Measurements from ENCODE around the gene PACSIN3. TPM values are rescaled to one million over a fixed set of nuclear protein-coding genes. Genes with fewer than 3 reads are reported as not detected.

PACSIN3 gene
- total and polyA plus RNA-seq, 2 of the 13 experiments (the other 11 are each of a cell fraction or from before 2014, with no cell fraction given) = 47.9 to 93.3 TPM

DNA sequence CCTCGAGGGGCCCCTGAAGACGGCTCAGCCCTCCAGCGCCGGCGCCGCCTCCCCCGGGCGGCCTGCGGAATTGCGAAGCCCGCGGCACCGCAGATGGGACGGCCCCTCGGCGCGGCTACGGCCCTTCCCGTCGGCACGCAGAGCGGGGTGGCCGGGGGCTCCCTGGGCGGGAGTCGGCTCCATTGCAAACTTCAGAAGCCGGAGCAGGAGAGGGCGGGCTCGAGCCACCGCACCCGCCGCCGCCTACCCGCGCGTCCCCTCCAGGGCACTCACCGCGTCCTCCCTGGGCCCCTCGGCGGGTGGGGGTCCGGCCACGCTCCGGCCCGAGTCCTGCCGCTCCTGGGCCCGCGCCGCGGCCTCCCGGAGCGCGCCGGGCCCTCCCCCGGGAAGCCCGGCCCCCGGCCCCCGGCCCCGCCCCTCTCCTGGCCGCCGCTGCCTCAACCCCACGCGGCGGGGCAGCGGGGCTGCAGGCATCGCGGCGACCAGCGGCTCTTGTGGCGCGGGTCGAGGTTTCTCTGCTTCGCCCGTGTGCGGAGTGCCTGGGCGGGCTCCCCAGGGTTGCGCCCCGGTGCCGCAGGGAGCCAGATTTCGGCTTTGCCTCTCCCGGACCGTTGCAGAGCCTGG is at the start of gene PACSIN3 (continued):
- TF ChIP-seq NFKB2 (CRISPR knock-in tag; IDR thresholded peaks at IDR 0.05; ENCODE audit: borderline replicate concordance) (0 out of 2 replicates have a peak, but pooled peaks have one; percentile 34), ZNF431 (CRISPR knock-in tag; IDR thresholded peaks at IDR 0.05; ENCODE audit: borderline replicate concordance, low read depth) (no peak), GTF2F1 (IDR thresholded peaks at IDR 0.05; ENCODE audit: low read length) (no peak), CC2D1A (CRISPR knock-in tag; IDR thresholded peaks at IDR 0.05) (no peak), ATF1 (CRISPR knock-in tag; IDR thresholded peaks at IDR 0.05) (no peak), ZNF766 (CRISPR knock-in tag; IDR thresholded peaks at IDR 0.05; ENCODE audit: borderline replicate concordance) (peak; percentile 76; the same call in 1 of the 2 replicates), ZNF775 (CRISPR knock-in tag; IDR thresholded peaks at IDR 0.05; ENCODE audit: borderline replicate concordance) (no peak), KDM2A (CRISPR knock-in tag; IDR thresholded peaks at IDR 0.05; ENCODE audit: borderline replicate concordance, low read depth) (no peak; the same call in 1 of the 2 replicates), ZNF772 (CRISPR knock-in tag; IDR thresholded peaks at IDR 0.05) (peak; percentile 71; the same call in 1 of the 2 replicates), EEA1 (CRISPR knock-in tag; IDR thresholded peaks at IDR 0.05; ENCODE audit: borderline replicate concordance) (0 out of 2 replicates have a peak, but pooled peaks have one; percentile 3)
- TF ChIP-seq, protein P1, sequence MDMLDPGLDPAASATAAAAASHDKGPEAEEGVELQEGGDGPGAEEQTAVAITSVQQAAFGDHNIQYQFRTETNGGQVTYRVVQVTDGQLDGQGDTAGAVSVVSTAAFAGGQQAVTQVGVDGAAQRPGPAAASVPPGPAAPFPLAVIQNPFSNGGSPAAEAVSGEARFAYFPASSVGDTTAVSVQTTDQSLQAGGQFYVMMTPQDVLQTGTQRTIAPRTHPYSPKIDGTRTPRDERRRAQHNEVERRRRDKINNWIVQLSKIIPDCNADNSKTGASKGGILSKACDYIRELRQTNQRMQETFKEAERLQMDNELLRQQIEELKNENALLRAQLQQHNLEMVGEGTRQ (IDR thresholded peaks at IDR 0.05; ENCODE audit: low read depth, low read length) = no peak
- TF ChIP-seq, protein P1 (CRISPR knock-in tag; IDR thresholded peaks at IDR 0.05; ENCODE audit: borderline replicate concordance) = no peak
- TF ChIP-seq, protein P2, sequence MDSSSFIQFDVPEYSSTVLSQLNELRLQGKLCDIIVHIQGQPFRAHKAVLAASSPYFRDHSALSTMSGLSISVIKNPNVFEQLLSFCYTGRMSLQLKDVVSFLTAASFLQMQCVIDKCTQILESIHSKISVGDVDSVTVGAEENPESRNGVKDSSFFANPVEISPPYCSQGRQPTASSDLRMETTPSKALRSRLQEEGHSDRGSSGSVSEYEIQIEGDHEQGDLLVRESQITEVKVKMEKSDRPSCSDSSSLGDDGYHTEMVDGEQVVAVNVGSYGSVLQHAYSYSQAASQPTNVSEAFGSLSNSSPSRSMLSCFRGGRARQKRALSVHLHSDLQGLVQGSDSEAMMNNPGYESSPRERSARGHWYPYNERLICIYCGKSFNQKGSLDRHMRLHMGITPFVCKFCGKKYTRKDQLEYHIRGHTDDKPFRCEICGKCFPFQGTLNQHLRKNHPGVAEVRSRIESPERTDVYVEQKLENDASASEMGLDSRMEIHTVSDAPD (CRISPR knock-in tag; IDR thresholded peaks at IDR 0.05) = no peak
- TF ChIP-seq, protein P3, sequence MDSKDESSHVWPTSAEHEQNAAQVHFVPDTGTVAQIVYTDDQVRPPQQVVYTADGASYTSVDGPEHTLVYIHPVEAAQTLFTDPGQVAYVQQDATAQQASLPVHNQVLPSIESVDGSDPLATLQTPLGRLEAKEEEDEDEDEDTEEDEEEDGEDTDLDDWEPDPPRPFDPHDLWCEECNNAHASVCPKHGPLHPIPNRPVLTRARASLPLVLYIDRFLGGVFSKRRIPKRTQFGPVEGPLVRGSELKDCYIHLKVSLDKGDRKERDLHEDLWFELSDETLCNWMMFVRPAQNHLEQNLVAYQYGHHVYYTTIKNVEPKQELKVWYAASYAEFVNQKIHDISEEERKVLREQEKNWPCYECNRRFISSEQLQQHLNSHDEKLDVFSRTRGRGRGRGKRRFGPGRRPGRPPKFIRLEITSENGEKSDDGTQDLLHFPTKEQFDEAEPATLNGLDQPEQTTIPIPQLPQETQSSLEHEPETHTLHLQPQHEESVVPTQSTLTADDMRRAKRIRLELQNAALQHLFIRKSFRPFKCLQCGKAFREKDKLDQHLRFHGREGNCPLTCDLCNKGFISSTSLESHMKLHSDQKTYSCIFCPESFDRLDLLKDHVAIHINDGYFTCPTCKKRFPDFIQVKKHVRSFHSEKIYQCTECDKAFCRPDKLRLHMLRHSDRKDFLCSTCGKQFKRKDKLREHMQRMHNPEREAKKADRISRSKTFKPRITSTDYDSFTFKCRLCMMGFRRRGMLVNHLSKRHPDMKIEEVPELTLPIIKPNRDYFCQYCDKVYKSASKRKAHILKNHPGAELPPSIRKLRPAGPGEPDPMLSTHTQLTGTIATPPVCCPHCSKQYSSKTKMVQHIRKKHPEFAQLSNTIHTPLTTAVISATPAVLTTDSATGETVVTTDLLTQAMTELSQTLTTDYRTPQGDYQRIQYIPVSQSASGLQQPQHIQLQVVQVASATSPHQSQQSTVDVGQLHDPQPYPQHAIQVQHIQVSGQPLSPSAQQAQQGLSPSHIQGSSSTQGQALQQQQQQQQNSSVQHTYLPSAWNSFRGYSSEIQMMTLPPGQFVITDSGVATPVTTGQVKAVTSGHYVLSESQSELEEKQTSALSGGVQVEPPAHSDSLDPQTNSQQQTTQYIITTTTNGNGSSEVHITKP (CRISPR knock-in tag; IDR thresholded peaks at IDR 0.05; ENCODE audit: low read depth) = 0 out of 2 replicates have a peak, but pooled peaks have one; percentile 31
- TF ChIP-seq, protein P4, sequence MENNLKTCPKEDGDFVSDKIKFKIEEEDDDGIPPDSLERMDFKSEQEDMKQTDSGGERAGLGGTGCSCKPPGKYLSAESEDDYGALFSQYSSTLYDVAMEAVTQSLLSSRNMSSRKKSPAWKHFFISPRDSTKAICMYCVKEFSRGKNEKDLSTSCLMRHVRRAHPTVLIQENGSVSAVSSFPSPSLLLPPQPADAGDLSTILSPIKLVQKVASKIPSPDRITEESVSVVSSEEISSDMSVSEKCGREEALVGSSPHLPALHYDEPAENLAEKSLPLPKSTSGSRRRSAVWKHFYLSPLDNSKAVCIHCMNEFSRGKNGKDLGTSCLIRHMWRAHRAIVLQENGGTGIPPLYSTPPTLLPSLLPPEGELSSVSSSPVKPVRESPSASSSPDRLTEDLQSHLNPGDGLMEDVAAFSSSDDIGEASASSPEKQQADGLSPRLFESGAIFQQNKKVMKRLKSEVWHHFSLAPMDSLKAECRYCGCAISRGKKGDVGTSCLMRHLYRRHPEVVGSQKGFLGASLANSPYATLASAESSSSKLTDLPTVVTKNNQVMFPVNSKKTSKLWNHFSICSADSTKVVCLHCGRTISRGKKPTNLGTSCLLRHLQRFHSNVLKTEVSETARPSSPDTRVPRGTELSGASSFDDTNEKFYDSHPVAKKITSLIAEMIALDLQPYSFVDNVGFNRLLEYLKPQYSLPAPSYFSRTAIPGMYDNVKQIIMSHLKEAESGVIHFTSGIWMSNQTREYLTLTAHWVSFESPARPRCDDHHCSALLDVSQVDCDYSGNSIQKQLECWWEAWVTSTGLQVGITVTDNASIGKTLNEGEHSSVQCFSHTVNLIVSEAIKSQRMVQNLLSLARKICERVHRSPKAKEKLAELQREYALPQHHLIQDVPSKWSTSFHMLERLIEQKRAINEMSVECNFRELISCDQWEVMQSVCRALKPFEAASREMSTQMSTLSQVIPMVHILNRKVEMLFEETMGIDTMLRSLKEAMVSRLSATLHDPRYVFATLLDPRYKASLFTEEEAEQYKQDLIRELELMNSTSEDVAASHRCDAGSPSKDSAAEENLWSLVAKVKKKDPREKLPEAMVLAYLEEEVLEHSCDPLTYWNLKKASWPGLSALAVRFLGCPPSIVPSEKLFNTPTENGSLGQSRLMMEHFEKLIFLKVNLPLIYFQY (CRISPR knock-in tag; IDR thresholded peaks at IDR 0.05; ENCODE audit: borderline replicate concordance) = peak; percentile 34; the same call in 1 of the 2 replicates
- TF ChIP-seq, protein P5, sequence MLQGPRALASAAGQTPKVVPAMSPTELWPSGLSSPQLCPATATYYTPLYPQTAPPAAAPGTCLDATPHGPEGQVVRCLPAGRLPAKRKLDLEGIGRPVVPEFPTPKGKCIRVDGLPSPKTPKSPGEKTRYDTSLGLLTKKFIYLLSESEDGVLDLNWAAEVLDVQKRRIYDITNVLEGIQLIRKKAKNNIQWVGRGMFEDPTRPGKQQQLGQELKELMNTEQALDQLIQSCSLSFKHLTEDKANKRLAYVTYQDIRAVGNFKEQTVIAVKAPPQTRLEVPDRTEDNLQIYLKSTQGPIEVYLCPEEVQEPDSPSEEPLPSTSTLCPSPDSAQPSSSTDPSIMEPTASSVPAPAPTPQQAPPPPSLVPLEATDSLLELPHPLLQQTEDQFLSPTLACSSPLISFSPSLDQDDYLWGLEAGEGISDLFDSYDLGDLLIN (CRISPR knock-in tag; IDR thresholded peaks at IDR 0.05; ENCODE audit: borderline replicate concordance) = no peak
